Loucy (cell line): Measurements from ENCODE around the gene PAFAH1B1.

Experiments
- EZH2phosphoT487 ChIP-seq: fragments of 200-600 bp; IDR thresholded peaks from 2 replicates; pipeline ENCODE4 v1.6.1; 2018; ENCODE audit warnings: antibody characterized with exemption, mild to moderate bottlenecking, moderate library complexity, borderline replicate concordance
- TF ChIP-seq, protein P1 (sequence below): fragments of 200-600 bp; sonication (generic); conservative IDR thresholded peaks from 2 replicates; pipeline ENCODE4 v1.5.1; 2014; ENCODE audit warnings: mild to moderate bottlenecking, antibody characterized with exemption, low read length

DNA sequence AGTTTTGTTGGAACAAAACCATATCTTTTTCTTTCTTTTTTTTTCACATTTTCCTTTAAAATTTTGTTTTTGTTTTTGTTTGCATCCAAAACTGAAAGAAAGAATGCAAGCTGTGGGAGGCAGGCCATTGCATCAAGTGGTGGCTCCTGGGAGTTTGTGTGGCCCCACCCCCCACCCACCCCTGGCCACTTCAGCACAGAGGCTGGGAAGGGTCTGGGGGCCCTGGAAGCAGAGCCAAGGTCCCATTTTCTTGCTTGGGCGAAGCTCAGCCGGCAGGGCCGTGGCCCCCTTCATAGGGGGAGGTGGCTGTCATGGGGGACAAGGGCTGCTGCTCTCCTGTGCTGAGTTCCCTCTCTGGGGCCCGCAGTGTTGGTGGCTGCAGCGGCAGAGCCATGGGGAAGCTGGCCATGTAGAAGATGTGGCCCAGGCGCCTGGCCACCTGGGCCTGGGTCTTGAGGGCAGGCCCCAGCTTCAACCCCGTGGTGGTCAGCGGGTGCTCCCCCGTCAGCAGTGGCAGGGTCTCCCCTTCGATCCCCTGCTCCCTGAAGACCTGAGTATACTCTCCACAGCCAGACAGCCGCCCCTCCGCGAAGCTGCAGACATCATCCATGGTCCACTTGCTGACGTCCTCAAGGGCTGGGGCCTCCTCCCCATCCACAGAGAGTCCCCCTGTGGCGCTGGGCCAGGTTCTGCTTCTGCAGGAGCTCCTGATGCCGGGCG is 19.8 kb downstream of the PAFAH1B1 start:
- TF ChIP-seq, protein P1, sequence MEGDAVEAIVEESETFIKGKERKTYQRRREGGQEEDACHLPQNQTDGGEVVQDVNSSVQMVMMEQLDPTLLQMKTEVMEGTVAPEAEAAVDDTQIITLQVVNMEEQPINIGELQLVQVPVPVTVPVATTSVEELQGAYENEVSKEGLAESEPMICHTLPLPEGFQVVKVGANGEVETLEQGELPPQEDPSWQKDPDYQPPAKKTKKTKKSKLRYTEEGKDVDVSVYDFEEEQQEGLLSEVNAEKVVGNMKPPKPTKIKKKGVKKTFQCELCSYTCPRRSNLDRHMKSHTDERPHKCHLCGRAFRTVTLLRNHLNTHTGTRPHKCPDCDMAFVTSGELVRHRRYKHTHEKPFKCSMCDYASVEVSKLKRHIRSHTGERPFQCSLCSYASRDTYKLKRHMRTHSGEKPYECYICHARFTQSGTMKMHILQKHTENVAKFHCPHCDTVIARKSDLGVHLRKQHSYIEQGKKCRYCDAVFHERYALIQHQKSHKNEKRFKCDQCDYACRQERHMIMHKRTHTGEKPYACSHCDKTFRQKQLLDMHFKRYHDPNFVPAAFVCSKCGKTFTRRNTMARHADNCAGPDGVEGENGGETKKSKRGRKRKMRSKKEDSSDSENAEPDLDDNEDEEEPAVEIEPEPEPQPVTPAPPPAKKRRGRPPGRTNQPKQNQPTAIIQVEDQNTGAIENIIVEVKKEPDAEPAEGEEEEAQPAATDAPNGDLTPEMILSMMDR, result no peak
- TF ChIP-seq EZH2phosphoT487, result no peak
